HEK293T (cell line): Measurements from ENCODE around the gene BCL2L1.

Experiments
- BHLHE40 ChIP-seq: fragments of 450-650 bp; IDR thresholded peaks from 2 replicates; pipeline ENCODE4 v1.6.1; 2016; ENCODE audit warnings: mild to moderate bottlenecking, moderate library complexity, borderline replicate concordance
- FOXA1 ChIP-seq: fragments of 450-650 bp; IDR thresholded peaks from 2 replicates; pipeline ENCODE4 v1.6.1; 2016; ENCODE audit warnings: mild to moderate bottlenecking
- FOXK2 ChIP-seq: fragments of 450-650 bp; IDR thresholded peaks from 2 replicates; pipeline ENCODE4 v1.6.1; 2016; ENCODE audit warnings: mild to moderate bottlenecking
- HDGF ChIP-seq: fragments of 450-650 bp; IDR thresholded peaks from 2 replicates; pipeline ENCODE4 v1.6.1; 2017; ENCODE audit warnings: antibody characterized with exemption, borderline replicate concordance
- SUZ12 ChIP-seq: fragments of 450-650 bp; IDR thresholded peaks from 2 replicates; pipeline ENCODE4 v1.6.1; 2016; ENCODE audit warnings: mild to moderate bottlenecking
- TARDBP ChIP-seq: fragments of 450-650 bp; IDR thresholded peaks from 2 replicates; pipeline ENCODE4 v1.6.1; 2016

- TF ChIP-seq FOXA1 (no peak), TARDBP (no peak), SUZ12 (no peak), BHLHE40 (no peak), FOXK2 (no peak), HDGF (no peak)
Observed at GRCh38 chr20:31757254-31757653, 34.6 kb upstream of the BCL2L1 start.
